Neural progenitor cell (in vitro differentiated cells): Measurements from ENCODE around the gene ATP5IF1. TPM values are rescaled to one million over a fixed set of nuclear protein-coding genes. Genes with fewer than 3 reads are reported as not detected.

Source experiments
- DNase-seq: peaks from one replicate; pipeline ENCODE4 v3.0.0-alpha.2; 2016; ENCODE audit warnings: low spot score
- H2AFZ ChIP-seq: fragments of 200-600 bp; sonication (generic); replicated peaks from 2 replicates; pipeline ENCODE4 v1.6.1; 2016; ENCODE audit warnings: antibody characterized with exemption
- H3F3A ChIP-seq: fragments of 200-600 bp; sonication (generic); 2 replicates; pipeline ENCODE4 v1.6.1; 2016; ENCODE audit warnings: antibody characterized with exemption, low read depth
- H3K27ac ChIP-seq: fragments of 200-600 bp; sonication (generic); 2 replicates; pipeline ENCODE4 v1.5.1; 2016; ENCODE audit warnings: mild to moderate bottlenecking
- H3K27me3 ChIP-seq: fragments of 200-600 bp; sonication (generic); 2 replicates; pipeline ENCODE4 v1.6.1; 2016; ENCODE audit warnings: mild to moderate bottlenecking, moderate library complexity
- H3K36me3 ChIP-seq: fragments of 200-600 bp; sonication (generic); 2 replicates; pipeline ENCODE4 v1.5.1; 2016
- H3K4me1 ChIP-seq: fragments of 200-600 bp; sonication (generic); 2 replicates; pipeline ENCODE4 v1.6.1; 2016; ENCODE audit warnings: mixed run types
- H3K4me2 ChIP-seq: fragments of 200-600 bp; sonication (generic); 2 replicates; pipeline ENCODE4 v1.6.1; 2016
- H3K4me3 ChIP-seq: fragments of 200-600 bp; sonication (generic); 2 replicates; pipeline ENCODE4 v1.5.1; 2016
- H3K79me2 ChIP-seq: fragments of 200-600 bp; sonication (generic); 2 replicates; pipeline ENCODE4 v1.6.1; 2016; ENCODE audit warnings: low read depth
- H3K9ac ChIP-seq: fragments of 200-600 bp; sonication (generic); 2 replicates; pipeline ENCODE4 v1.6.1; 2016
- H3K9me3 ChIP-seq: fragments of 200-600 bp; sonication (generic); 2 replicates; pipeline ENCODE4 v1.5.1; 2016; ENCODE audit warnings: low read depth
- H4K20me1 ChIP-seq: fragments of 200-600 bp; sonication (generic); 2 replicates; pipeline ENCODE4 v1.6.1; 2016; ENCODE audit warnings: low read depth
- H3K27ac Mint-ChIP-seq: 3 replicates; pipeline ENCODE4 v1.8.0; 2021; ENCODE audit warnings: mixed read lengths
- H3K27me3 Mint-ChIP-seq: 2 replicates; pipeline ENCODE4 v1.8.0; 2022; ENCODE audit warnings: low read depth, mild to moderate bottlenecking, inconsistent platforms, moderate library complexity, mixed read lengths; ENCODE audit not compliant: insufficient read depth
- H3K36me3 Mint-ChIP-seq: 3 replicates; pipeline ENCODE4 v1.8.0; 2021; ENCODE audit warnings: mixed read lengths
- H3K4me1 Mint-ChIP-seq: 3 replicates; pipeline ENCODE4 v1.8.0; 2021; ENCODE audit warnings: mixed read lengths
- H3K4me3 Mint-ChIP-seq: 3 replicates; pipeline ENCODE4 v1.8.0; 2021; ENCODE audit warnings: mild to moderate bottlenecking, moderate library complexity, mixed read lengths
- H3K9me3 Mint-ChIP-seq: 3 replicates; pipeline ENCODE4 v1.8.0; 2020; ENCODE audit warnings: mixed read lengths
- CTCF ChIP-seq: fragments of 200-600 bp; sonication (generic); IDR thresholded peaks from 2 replicates; pipeline ENCODE4 v1.5.1; 2017; ENCODE audit warnings: antibody characterized with exemption, mild to moderate bottlenecking
- EZH2 ChIP-seq: fragments of 200-600 bp; sonication (generic); IDR thresholded peaks from 2 replicates; pipeline ENCODE4 v1.6.1; 2017; ENCODE audit warnings: antibody characterized with exemption, mild to moderate bottlenecking, moderate library complexity
- EZH2phosphoT487 ChIP-seq: fragments of 200-600 bp; sonication (generic); IDR thresholded peaks from 2 replicates; pipeline ENCODE4 v1.6.1; 2017; ENCODE audit warnings: antibody characterized with exemption
- total RNA-seq: library from RNA; depleted of rRNA; stranded (reverse); fragments of >200 nt; gene quantifications from 2 replicates; pipeline ENCODE4 v1.2.3, GENCODE V29; 2015; ENCODE audit warnings: low replicate concordance

The ATP5IF1 gene
- total RNA-seq, 1 donor from 2014 or later: 187 TPM

- H3K4me2 ChIP-seq: no peak overlapping the region
- no peak overlapping the region for H3K4me3 Mint-ChIP-seq
- H3K4me1 Mint-ChIP-seq: peaks cover 26% of the 10 kb centered on the region
- no peaks in the 10 kb centered on the region for H3K36me3 Mint-ChIP-seq
- no peak overlapping the region for H3K9ac ChIP-seq
- no peaks in the 10 kb centered on the region for H3K36me3 ChIP-seq
- no peak overlapping the region for H3K27ac ChIP-seq
- H3K4me3 ChIP-seq: no peak overlapping the region
- no peaks in the 10 kb centered on the region for H3K27me3 ChIP-seq
- no peaks in the 10 kb centered on the region for H3K9me3 Mint-ChIP-seq
- H3F3A ChIP-seq: peaks cover 4% of the 10 kb centered on the region
- peaks cover 76% of the 10 kb centered on the region for H4K20me1 ChIP-seq
- no peak for DNase-seq
- H2AFZ ChIP-seq: no peak overlapping the region
- H3K9me3 ChIP-seq: no peaks in the 10 kb centered on the region
- TF ChIP-seq CTCF (no peak), EZH2phosphoT487 (no peak), EZH2 (no peak)
- no peak overlapping the region for H3K27ac Mint-ChIP-seq
- H3K27me3 Mint-ChIP-seq: peaks cover 4% of the 10 kb centered on the region
- H3K79me2 ChIP-seq: peaks cover 92% of the 10 kb centered on the region
- peaks cover 29% of the 10 kb centered on the region for H3K4me1 ChIP-seq
These were observed 29.0 kb downstream of the ATP5IF1 start for GRCh38 chr1:28264897-28265296.

- Mint-ChIP-seq H3K27ac (no peak overlapping the region), H3K9me3 (no peaks in the 10 kb centered on the region), H3K36me3 (peaks cover 2% of the 10 kb centered on the region), H3K4me3 (no peak overlapping the region), H3K4me1 (peaks cover 26% of the 10 kb centered on the region), H3K27me3 (peaks cover 4% of the 10 kb centered on the region)
- Histone ChIP-seq H2AFZ (no peak overlapping the region), H3K4me1 (peaks cover 29% of the 10 kb centered on the region), H3K27me3 (no peaks in the 10 kb centered on the region), H3K79me2 (peaks cover 87% of the 10 kb centered on the region), H3K4me2 (no peak overlapping the region), H3K4me3 (no peak overlapping the region), H3K36me3 (no peaks in the 10 kb centered on the region), H3K9me3 (no peaks in the 10 kb centered on the region), H4K20me1 (peaks cover 72% of the 10 kb centered on the region), H3K27ac (no peak overlapping the region), H3F3A (no peaks in the 10 kb centered on the region), H3K9ac (no peak overlapping the region)
- TF ChIP-seq CTCF (no peak), EZH2phosphoT487 (no peak), EZH2 (no peak)
- DNase-seq: no peak
These were observed 29.7 kb downstream of the ATP5IF1 start for GRCh38 chr1:28265577-28265976.

DNA sequence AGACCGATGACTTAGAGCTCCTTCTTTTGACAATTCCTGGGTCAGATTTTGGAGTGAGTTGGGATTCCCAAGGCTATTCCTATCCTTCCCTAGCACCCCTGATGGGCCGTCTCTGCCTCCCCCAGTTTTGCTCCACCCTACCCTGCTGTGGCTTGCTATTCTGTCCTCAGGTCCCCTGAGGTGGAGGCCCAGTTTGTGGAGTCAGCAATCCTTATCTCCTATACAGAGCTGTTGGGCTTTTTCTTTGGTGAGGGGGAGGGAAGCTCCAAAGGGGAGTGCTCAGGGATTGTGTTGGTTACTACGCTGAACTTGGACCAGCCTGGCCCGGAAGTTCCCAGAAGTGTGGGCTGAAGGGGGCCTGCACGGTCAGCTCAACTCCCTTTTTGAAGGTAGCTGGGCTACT lies 31.0 kb downstream of the ATP5IF1 start:
- Mint-ChIP-seq H3K4me3 (no peak overlapping the region), H3K27ac (no peak overlapping the region), H3K4me1 (peaks cover 16% of the 10 kb centered on the region), H3K9me3 (no peaks in the 10 kb centered on the region), H3K36me3 (peaks cover 4% of the 10 kb centered on the region), H3K27me3 (peaks cover 2% of the 10 kb centered on the region)
- H4K20me1 ChIP-seq: peaks cover 60% of the 10 kb centered on the region
- no peak overlapping the region for H3K9ac ChIP-seq
- no peak for DNase-seq
- H3K36me3 ChIP-seq: no peaks in the 10 kb centered on the region
- H3K27ac ChIP-seq: no peak overlapping the region
- H3K79me2 ChIP-seq: peaks cover 79% of the 10 kb centered on the region
- no peaks in the 10 kb centered on the region for H3F3A ChIP-seq
- TF ChIP-seq EZH2: no peak
- no peak for TF ChIP-seq EZH2phosphoT487
- TF ChIP-seq CTCF: no peak
- no peak overlapping the region for H2AFZ ChIP-seq
- H3K4me1 ChIP-seq: peaks cover 21% of the 10 kb centered on the region
- H3K27me3 ChIP-seq: no peaks in the 10 kb centered on the region
- no peak overlapping the region for H3K4me3 ChIP-seq
- H3K4me2 ChIP-seq: peak overlapping the region; percentile 11
- H3K9me3 ChIP-seq: no peaks in the 10 kb centered on the region
